Thymus (tissue), 11 donors: ENCODE measurements around the gene MYOM3. TPM values are rescaled to one million over a fixed set of nuclear protein-coding genes. Genes with fewer than 3 reads are reported as not detected.

Source experiments
- DNase-seq, 9 donors: peaks; one replicate each; pipeline ENCODE4 v3.0.0-alpha.2; 2013; ENCODE audit warnings: low spot score in 9 of 9, low read depth in 6 of 9, missing footprints in 1 of 9
- H3K27ac ChIP-seq, 2 donors: one replicate each; pipeline ENCODE4 v1.5.1; 2013; ENCODE audit warnings: control low read depth in 1 of 2, low read depth in 1 of 2, low read length in 1 of 2, mild to moderate bottlenecking in 1 of 2, moderate library complexity in 1 of 2
- H3K27me3 ChIP-seq, 2 donors: one replicate each; pipeline ENCODE4 v1.5.1; 2013; ENCODE audit warnings: low read length in 1 of 2; ENCODE audit not compliant: control insufficient read depth in 2 of 2, insufficient read depth in 1 of 2
- H3K36me3 ChIP-seq, 2 donors: one replicate each; pipeline ENCODE4 v1.5.1; 2013; ENCODE audit warnings: low read length in 1 of 2, mild to moderate bottlenecking in 1 of 2, moderate library complexity in 1 of 2; ENCODE audit not compliant: control insufficient read depth in 2 of 2, insufficient read depth in 2 of 2
- H3K4me1 ChIP-seq, 2 donors: one replicate each; pipeline ENCODE4 v1.5.1; 2013; ENCODE audit warnings: low read length in 2 of 2; ENCODE audit not compliant: control insufficient read depth in 2 of 2, insufficient read depth in 2 of 2
- H3K4me3 ChIP-seq, 2 donors: one replicate each; pipeline ENCODE4 v1.5.1; 2013; ENCODE audit warnings: low read length in 2 of 2, control low read depth in 1 of 2, mild to moderate bottlenecking in 1 of 2
- H3K9me3 ChIP-seq, 2 donors: one replicate each; pipeline ENCODE4 v1.5.1; 2013; ENCODE audit warnings: low read length in 1 of 2, mild to moderate bottlenecking in 1 of 2; ENCODE audit not compliant: control insufficient read depth in 2 of 2, insufficient read depth in 1 of 2
- WGBS: extraction: QIAGEN DNeasy Blood & Tissue Kit; methylation state at CpG from one replicate; pipeline ENCODE4 v1.1.7; 2013; 5-methylcytosine and 5-hydroxymethylcytosine counted together
- polyA plus RNA-seq: library from polyadenylated mRNA; stranded (reverse); fragments of 200-250 nt; gene quantifications from one replicate; pipeline ENCODE4 v1.2.3, GENCODE V29; 2013
- total RNA-seq: library from RNA; stranded (reverse); fragments of 120-200 nt; gene quantifications from one replicate; pipeline ENCODE4 v1.2.4, GENCODE V29; 2013
- donor health status: healthy.

Gene MYOM3
- total and polyA plus RNA-seq, 2 donors = 0.71 to 1.5 TPM

GRCh38 chr1:24151175-24151533 is 39.2 kb upstream of the MYOM3 start:
- H3K27ac ChIP-seq = no peak overlapping the region
- H3K4me1 ChIP-seq = no peaks in the 10 kb centered on the region
- no peak overlapping the region for H3K4me3 ChIP-seq
- WGBS = 9% methylated on average over 12 of the region's 12 CpGs
- H3K27me3 ChIP-seq = peaks cover 14 to 56% of the 10 kb centered on the region in 2 donors
- DNase-seq = no peak
- H3K36me3 ChIP-seq = no peaks in the 10 kb centered on the region
- no peaks in the 10 kb centered on the region for H3K9me3 ChIP-seq

DNA sequence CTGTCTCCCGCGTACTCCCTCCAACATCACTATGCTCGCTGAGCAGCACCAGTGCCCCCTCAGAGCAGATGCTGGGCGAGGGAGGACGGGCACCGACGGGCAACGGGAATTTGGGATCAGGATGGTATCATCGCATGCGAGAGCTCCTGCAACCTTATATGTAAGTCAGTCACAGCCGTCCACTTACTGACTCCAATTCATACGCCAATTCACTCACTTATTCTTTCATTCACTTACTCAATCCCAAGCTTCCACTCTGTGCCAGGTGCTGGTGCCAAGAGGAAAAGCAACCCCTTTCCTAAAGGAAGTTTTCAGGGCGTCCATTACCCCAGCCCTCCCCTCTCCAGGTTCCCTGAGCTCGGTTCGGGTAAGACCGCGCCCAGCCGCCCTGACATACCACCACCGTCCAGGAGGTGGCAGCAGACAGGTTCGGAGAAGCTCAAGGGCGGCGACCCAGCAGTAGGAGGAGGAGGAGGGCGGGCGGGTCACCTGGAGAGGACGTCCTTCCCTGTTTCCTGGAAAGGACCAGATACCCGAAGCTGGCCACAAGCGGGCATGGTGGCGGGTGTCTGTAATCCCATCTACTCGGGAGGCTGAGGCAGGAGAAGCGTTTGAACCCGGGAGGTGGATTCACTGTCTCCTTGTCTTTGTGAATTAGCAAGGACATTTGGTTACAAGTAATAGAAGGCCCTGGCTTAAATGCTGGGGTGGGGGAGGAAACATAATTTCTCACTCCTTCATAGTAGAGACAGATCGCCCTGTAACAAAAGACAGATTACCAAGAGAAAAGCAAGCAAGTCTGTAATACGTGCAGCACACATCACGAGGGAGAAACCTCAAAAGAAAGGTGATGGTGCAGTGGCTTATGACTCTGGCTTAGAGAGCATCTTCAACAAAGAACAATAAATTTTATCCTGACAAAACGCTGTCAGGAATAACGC is 38.6 kb upstream of the MYOM3 start:
- WGBS = 15% methylated on average over 36 of the region's 36 CpGs
- no peaks in the 10 kb centered on the region for H3K9me3 ChIP-seq
- H3K27me3 ChIP-seq = peaks cover 14 to 54% of the 10 kb centered on the region in 2 donors
- no peaks in the 10 kb centered on the region for H3K36me3 ChIP-seq
- peak; percentile 14 to 82 (median 60) for DNase-seq
- H3K4me3 ChIP-seq = no peak overlapping the region
- H3K27ac ChIP-seq = no peak overlapping the region
- H3K4me1 ChIP-seq = no peaks in the 10 kb centered on the region

DNA sequence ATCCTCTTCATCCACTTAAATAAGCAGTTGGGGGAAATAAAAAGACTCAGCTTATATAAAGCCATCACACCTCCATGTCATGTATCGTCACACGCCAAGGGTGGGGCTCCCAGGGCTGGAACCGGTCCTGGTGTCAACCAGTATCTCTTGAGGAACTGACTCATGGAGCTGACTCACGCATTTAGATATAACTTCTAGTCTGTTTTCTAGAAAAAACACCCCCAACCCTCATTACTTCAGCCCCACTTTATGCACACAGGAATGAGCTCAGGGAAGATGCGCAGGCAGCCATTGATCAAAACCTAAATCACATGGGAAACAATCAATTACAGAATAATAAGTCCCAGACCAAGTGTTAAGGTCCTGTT is 37.9 kb upstream of the MYOM3 start:
- peaks cover 14 to 54% of the 10 kb centered on the region in 2 donors for H3K27me3 ChIP-seq
- no peak overlapping the region for H3K4me3 ChIP-seq
- no peaks in the 10 kb centered on the region for H3K9me3 ChIP-seq
- no peaks in the 10 kb centered on the region for H3K4me1 ChIP-seq
- no peak overlapping the region for H3K27ac ChIP-seq
- no peak for DNase-seq
- 83% methylated on average over 5 of the region's 5 CpGs for WGBS
- no peaks in the 10 kb centered on the region for H3K36me3 ChIP-seq

DNA sequence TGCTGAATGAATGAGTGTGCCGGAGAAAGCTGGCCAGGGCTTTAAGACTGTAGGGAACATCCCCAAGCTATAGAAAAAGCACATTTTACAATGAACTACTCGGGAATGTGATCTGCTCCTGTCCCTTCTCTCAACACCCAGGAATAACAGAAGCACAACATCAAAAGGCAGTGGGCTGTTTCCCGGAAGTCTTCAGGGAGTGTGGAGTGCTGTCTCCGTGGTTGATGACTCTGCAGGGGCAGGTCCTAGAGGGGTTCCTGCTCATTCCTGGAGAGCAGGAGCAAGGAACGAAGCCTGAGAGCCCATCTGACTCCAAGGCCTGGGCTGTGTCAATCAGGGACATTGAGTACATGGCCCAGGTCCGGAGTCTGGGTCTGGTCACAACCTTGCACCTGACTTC is 35.9 kb upstream of the MYOM3 start:
- no peak overlapping the region for H3K27ac ChIP-seq
- peaks cover 14 to 53% of the 10 kb centered on the region in 2 donors for H3K27me3 ChIP-seq
- no peak overlapping the region for H3K4me3 ChIP-seq
- H3K9me3 ChIP-seq = no peaks in the 10 kb centered on the region
- H3K36me3 ChIP-seq = no peaks in the 10 kb centered on the region
- DNase-seq = no peak
- 76% methylated on average over 6 of the region's 6 CpGs for WGBS
- H3K4me1 ChIP-seq = no peaks in the 10 kb centered on the region

- Histone ChIP-seq H3K36me3 (no peaks in the 10 kb centered on the region), H3K4me1 (no peaks in the 10 kb centered on the region), H3K27ac (no peak overlapping the region), H3K9me3 (no peaks in the 10 kb centered on the region), H3K27me3 (peaks cover 12 to 47% of the 10 kb centered on the region in 2 donors), H3K4me3 (no peak overlapping the region)
- DNase-seq = no peak
- 95% methylated on average over 9 of the region's 9 CpGs for WGBS
These were observed 35.3 kb upstream of the MYOM3 start for GRCh38 chr1:24147194-24147593.

DNA sequence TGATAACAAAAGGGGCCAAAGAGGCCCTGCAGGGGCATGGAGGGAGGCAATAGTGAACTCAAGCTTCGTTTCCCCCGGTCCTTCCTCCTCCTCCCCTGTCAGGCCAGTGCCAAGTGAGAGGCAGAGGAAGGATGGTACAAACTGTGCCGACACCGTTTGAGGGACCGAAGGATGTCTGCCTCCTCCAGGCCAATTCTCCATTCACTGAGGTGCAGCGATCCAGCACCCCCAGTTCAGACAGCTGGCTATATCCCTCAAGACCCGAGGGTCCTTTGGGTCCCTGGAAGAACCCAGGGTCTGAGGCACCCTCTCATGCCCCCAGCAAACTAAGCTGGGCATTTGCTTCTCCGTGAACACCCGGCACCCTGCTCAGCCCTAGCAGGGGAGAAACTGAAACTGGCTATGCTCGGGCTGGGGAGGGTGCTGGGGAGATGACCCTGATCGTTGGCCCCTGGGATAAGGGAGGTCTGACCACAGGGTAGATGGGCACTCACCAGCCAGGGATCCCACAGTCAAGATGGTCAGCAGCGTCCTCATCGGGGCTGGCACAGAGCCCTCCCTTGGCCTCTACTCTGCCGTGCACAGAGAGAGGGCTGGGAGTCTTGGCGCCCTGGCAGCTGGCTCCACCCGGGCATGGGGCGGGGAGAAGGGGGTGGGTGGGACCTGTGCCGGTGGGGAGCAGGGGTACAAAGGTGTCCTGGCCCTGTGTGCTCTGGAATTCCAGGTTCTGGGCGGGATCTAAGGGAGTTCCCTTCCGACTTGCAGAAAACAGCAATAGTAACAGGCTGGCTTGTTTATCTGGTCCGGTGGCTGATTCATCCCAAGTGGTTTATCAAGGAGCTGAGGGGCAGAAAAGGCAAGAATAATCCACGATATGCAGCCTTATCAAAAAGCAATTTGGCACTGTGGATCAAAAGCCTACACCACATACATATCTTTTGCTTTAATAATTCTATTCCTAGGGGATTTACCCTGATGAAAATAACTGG is 30.9 kb upstream of the MYOM3 start, which contains the start of gene IL22RA1:
TSS of gene IL22RA1 (minus strand) at position 595 of the 989 bp plus-strand sequence. CDS start at position 537, 58 bp downstream.
- Histone ChIP-seq H3K27ac (no peak within 1 kb of the TSS), H3K4me3 (no peak within 1 kb of the TSS)
- WGBS = 84% methylated on average over 22 of the region's 22 CpGs

DNA sequence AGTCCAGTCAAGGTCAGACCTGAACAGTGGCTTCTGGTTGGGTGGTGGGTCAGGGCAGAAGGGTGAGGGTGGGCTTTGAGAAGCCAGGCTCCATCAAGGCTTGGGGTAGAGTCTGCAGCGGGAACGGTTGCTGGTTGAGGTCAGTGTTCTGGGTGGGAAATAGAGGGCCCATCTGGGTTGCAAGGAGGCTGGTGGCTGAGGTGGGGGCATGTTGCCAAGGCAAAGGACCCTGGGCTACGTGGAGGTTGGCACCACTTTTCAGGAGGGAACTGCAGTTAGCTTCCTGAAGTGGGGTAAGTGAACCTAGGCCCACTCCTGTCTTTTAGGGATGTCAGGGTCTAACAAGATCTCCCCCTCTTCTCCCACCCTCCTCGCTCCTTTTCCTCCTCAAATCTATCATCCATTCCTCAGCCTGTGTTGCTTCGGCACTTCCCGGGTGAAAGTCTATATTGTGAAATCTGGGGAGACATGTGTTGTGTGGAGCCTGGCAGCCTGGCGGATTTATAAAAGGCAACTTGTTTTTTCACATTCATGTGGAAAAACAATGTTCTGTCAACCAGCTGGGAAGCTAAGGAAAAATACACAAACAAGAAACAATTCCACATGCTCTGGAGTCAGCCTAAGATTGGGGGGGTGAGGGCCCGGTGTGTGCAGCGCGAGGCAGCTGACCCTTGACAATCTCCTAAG is 29.5 kb upstream of the MYOM3 start:
- Histone ChIP-seq H3K36me3 (no peaks in the 10 kb centered on the region), H3K4me3 (no peak overlapping the region), H3K27ac (no peak overlapping the region), H3K4me1 (no peaks in the 10 kb centered on the region), H3K9me3 (no peaks in the 10 kb centered on the region), H3K27me3 (peaks cover 0 to 6% of the 10 kb centered on the region in 2 donors)
- WGBS = 93% methylated on average over 10 of the region's 10 CpGs
- DNase-seq = no peak

More for the DNA sequence above, 30.9 kb upstream of the MYOM3 start, which contains the start of gene IL22RA1:
- DNase-seq = no peak
- Histone ChIP-seq H3K9me3 (no peaks in the 10 kb centered on the region), H3K36me3 (no peaks in the 10 kb centered on the region), H3K4me1 (no peaks in the 10 kb centered on the region), H3K27me3 (peaks cover 0 to 7% of the 10 kb centered on the region in 2 donors)

DNA sequence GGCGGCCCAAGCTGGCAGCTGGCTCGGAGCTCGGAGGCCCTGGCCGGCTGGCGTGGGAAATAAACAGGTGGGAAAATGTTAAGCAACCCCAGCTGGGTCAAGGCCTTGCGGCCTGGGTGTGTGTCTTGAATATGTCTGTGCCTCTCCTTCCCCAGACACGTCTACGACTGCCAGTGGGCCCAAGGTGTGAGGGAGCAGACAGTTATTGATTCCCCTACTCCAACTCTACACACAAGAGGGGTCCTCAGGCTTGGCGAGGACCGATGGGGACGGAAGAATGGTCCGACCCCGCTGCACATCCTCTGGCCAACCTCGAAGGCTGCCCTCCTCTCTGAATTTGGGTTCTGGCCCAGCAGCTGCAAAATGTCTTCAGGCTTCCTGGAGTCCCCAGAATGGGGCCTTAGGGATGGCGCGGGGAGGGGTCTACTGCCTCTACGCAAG is 28.8 kb upstream of the MYOM3 start:
- DNase-seq = no peak
- WGBS = 91% methylated on average over 17 of the region's 17 CpGs
- no peaks in the 10 kb centered on the region for H3K36me3 ChIP-seq
- H3K27ac ChIP-seq = no peak overlapping the region
- H3K9me3 ChIP-seq = no peaks in the 10 kb centered on the region
- peaks cover 0 to 6% of the 10 kb centered on the region in 2 donors for H3K27me3 ChIP-seq
- no peak overlapping the region for H3K4me3 ChIP-seq
- no peaks in the 10 kb centered on the region for H3K4me1 ChIP-seq
